Measurements from ENCODE around the gene DTNB.

Gene DTNB

GRCh38 chr2:25572638-25573037 is 100.7 kb downstream of the DTNB start:
- H3K27ac ChIP-seq (ENCODE audit: extremely low read depth, low read depth, low read length): no peak overlapping the region
- H3K9me3 ChIP-seq (ENCODE audit: control insufficient read depth, insufficient read depth, low read depth, low read length): no peaks in the 10 kb centered on the region
- POLR2A ChIA-PET: no interaction called here
- no peak for TF ChIP-seq SCRT2 (tag by site-specific recombination; IDR thresholded peaks at IDR 0.05)
- TF ChIP-seq ZNF561 (tag by site-specific recombination; IDR thresholded peaks at IDR 0.05; ENCODE audit: borderline replicate concordance): no peak
- CTCF ChIA-PET: no interaction called here
- peaks cover 3% of the 10 kb centered on the region; the same call in 1 of the 2 replicates for H3K4me1 ChIP-seq (ENCODE audit: control insufficient read depth, insufficient read depth, low read length)
- no peak overlapping the region for H3K4me3 ChIP-seq (ENCODE audit: low read depth, low read length)
- H3K36me3 ChIP-seq (ENCODE audit: control insufficient read depth in 2 of 2, insufficient read depth in 1 of 2, low read length in 2 of 2): no peaks in the 10 kb centered on the region; a peak in 1 of 3 replicates

DNA sequence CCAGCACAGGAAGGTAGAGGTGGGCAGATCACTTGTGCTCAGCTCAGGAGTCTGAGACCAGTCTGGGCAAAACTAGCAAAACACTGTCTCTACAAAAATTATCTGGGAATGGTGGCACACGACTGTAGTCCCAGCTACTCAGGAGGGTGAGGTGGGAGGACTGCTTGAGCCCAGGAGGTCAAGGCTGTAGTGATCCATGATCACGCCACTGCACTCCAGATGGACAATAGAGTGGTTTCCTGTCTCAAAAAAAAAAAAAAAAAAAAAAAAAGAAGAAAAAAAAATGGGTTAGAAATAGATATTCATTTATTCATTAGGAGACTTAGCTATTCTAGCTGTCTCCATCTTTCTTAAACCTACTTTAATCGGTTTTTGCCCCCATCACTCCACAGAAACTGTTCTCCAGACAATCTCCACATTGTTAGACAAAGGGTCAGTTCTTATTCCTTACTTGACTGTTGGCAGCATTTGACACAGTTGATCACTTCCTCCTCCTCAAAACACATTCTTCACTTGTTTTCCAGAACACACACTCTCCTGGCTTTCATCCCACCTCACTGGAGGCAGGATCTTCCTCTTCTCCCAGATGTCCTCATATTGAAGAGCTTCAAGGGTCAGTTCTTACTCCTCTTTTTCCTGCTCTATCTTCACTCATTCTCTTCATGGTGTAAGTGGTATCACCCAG is 103.1 kb downstream of the DTNB start:
- H3K9me3 ChIP-seq (ENCODE audit: control insufficient read depth, insufficient read depth, low read depth, low read length): no peaks in the 10 kb centered on the region
- no peak overlapping the region for H3K27ac ChIP-seq (ENCODE audit: extremely low read depth, low read depth, low read length)
- peaks cover 3% of the 10 kb centered on the region; the same call in 1 of the 2 replicates for H3K4me1 ChIP-seq (ENCODE audit: control insufficient read depth, insufficient read depth, low read length)
- TF ChIP-seq ZNF239 (tag by site-specific recombination; IDR thresholded peaks at IDR 0.05) (no peak), ZNF423 (tag by site-specific recombination; IDR thresholded peaks at IDR 0.05) (no peak), ZNF280C (tag by site-specific recombination; IDR thresholded peaks at IDR 0.05) (no peak), ZNF510 (tag by site-specific recombination; IDR thresholded peaks at IDR 0.05; ENCODE audit: insufficient replicate concordance) (no peak), ZNF843 (tag by site-specific recombination; IDR thresholded peaks at IDR 0.05) (no peak), ZNF184 (tag by site-specific recombination; IDR thresholded peaks at IDR 0.05) (no peak), ZNF169 (tag by site-specific recombination; IDR thresholded peaks at IDR 0.05) (no peak), ZNF701 (tag by site-specific recombination; IDR thresholded peaks at IDR 0.05) (no peak), ZNF544 (tag by site-specific recombination; IDR thresholded peaks at IDR 0.05) (no peak), BCL11B (tag by site-specific recombination; IDR thresholded peaks at IDR 0.05; ENCODE audit: low read depth) (no peak), ZNF335 (tag by site-specific recombination; conservative IDR thresholded peaks at IDR 0.05) (no peak), ZBTB1 (tag by site-specific recombination; IDR thresholded peaks at IDR 0.05) (no peak)
- TF ChIP-seq, protein P1, sequence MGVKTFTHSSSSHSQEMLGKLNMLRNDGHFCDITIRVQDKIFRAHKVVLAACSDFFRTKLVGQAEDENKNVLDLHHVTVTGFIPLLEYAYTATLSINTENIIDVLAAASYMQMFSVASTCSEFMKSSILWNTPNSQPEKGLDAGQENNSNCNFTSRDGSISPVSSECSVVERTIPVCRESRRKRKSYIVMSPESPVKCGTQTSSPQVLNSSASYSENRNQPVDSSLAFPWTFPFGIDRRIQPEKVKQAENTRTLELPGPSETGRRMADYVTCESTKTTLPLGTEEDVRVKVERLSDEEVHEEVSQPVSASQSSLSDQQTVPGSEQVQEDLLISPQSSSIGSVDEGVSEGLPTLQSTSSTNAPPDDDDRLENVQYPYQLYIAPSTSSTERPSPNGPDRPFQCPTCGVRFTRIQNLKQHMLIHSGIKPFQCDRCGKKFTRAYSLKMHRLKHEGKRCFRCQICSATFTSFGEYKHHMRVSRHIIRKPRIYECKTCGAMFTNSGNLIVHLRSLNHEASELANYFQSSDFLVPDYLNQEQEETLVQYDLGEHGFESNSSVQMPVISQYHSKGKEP (tag by site-specific recombination; IDR thresholded peaks at IDR 0.05): no peak
- TF ChIP-seq, protein P2, sequence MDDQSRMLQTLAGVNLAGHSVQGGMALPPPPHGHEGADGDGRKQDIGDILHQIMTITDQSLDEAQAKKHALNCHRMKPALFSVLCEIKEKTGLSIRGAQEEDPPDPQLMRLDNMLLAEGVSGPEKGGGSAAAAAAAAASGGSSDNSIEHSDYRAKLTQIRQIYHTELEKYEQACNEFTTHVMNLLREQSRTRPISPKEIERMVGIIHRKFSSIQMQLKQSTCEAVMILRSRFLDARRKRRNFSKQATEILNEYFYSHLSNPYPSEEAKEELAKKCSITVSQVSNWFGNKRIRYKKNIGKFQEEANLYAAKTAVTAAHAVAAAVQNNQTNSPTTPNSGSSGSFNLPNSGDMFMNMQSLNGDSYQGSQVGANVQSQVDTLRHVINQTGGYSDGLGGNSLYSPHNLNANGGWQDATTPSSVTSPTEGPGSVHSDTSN (CRISPR knock-in tag; IDR thresholded peaks at IDR 0.05): no peak
- TF ChIP-seq, protein P3, sequence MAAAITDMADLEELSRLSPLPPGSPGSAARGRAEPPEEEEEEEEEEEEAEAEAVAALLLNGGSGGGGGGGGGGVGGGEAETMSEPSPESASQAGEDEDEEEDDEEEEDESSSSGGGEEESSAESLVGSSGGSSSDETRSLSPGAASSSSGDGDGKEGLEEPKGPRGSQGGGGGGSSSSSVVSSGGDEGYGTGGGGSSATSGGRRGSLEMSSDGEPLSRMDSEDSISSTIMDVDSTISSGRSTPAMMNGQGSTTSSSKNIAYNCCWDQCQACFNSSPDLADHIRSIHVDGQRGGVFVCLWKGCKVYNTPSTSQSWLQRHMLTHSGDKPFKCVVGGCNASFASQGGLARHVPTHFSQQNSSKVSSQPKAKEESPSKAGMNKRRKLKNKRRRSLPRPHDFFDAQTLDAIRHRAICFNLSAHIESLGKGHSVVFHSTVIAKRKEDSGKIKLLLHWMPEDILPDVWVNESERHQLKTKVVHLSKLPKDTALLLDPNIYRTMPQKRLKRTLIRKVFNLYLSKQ (tag by site-specific recombination; IDR thresholded peaks at IDR 0.05; ENCODE audit: borderline replicate concordance): no peak
- ChIA-PET CTCF (no interaction called here), POLR2A (interaction anchor here (0.6 kb wide), 2 partner anchors 17 to 151 kb away, joined by 3 to 9 read pairs; no protein-coding TSS in a partner anchor)
- H3K4me3 ChIP-seq (ENCODE audit: low read depth, low read length): no peak overlapping the region
- no peaks in the 10 kb centered on the region; a peak in 1 of 3 replicates for H3K36me3 ChIP-seq (ENCODE audit: control insufficient read depth in 2 of 2, insufficient read depth in 1 of 2, low read length in 2 of 2)
